Activated naive CD4-positive, alpha-beta T cell treated with anti-CD3 and anti-CD28 coated beads for 36 hours (primary cell): ENCODE measurements around the gene PBRM1. TPM values are rescaled to one million over a fixed set of nuclear protein-coding genes. Genes with fewer than 3 reads are reported as not detected.
"Not testable (repeated sequence)": the region's sequence is repeated elsewhere in the genome, so short reads cannot be mapped to it uniquely, and the experiment has no call there.

Source experiments
- CTCF ChIA-PET: fragments of 350-600 bp; sonication (Branson Sonifier 250); formaldehyde crosslinking; loops from one replicate; lab custom pipeline; 2021; ENCODE audit warnings: antibody characterized with exemption; lab: Charles Lee
- DNase-seq: peaks from one replicate; pipeline ENCODE4 v3.0.0-alpha.2; 2020
- H3K27ac Mint-ChIP-seq: one replicate; pipeline ENCODE4 v1.8.0; 2021; ENCODE audit warnings: mild to moderate bottlenecking, mixed read lengths
- H3K27me3 Mint-ChIP-seq: one replicate; pipeline ENCODE4 v1.8.0; 2021; ENCODE audit warnings: low read depth, mixed read lengths
- H3K36me3 Mint-ChIP-seq: one replicate; pipeline ENCODE4 v1.8.0; 2021; ENCODE audit warnings: low read depth, mixed read lengths
- H3K4me1 Mint-ChIP-seq: one replicate; pipeline ENCODE4 v1.8.0; 2021; ENCODE audit warnings: low read depth, mixed read lengths
- H3K4me3 Mint-ChIP-seq: one replicate; pipeline ENCODE4 v1.8.0; 2021; ENCODE audit warnings: mild to moderate bottlenecking, moderate library complexity, mixed read lengths
- H3K9me3 Mint-ChIP-seq: one replicate; pipeline ENCODE4 v1.8.0; 2021; ENCODE audit warnings: mixed read lengths
- intact Hi-C: fragments of 100-400 bp; cut with micrococcal nuclease; formaldehyde crosslinking; loops from one replicate; pipeline ENCODE4 v1.15.1; 2023
- total RNA-seq, 2 experiments: library from RNA; stranded (reverse); gene quantifications; one replicate each; pipeline ENCODE4 v1.2.3, GENCODE V29; 2021

PBRM1 gene
- total RNA-seq, 2 experiments from 2014 or later, result 49.9 to 57.7 TPM

DNA sequence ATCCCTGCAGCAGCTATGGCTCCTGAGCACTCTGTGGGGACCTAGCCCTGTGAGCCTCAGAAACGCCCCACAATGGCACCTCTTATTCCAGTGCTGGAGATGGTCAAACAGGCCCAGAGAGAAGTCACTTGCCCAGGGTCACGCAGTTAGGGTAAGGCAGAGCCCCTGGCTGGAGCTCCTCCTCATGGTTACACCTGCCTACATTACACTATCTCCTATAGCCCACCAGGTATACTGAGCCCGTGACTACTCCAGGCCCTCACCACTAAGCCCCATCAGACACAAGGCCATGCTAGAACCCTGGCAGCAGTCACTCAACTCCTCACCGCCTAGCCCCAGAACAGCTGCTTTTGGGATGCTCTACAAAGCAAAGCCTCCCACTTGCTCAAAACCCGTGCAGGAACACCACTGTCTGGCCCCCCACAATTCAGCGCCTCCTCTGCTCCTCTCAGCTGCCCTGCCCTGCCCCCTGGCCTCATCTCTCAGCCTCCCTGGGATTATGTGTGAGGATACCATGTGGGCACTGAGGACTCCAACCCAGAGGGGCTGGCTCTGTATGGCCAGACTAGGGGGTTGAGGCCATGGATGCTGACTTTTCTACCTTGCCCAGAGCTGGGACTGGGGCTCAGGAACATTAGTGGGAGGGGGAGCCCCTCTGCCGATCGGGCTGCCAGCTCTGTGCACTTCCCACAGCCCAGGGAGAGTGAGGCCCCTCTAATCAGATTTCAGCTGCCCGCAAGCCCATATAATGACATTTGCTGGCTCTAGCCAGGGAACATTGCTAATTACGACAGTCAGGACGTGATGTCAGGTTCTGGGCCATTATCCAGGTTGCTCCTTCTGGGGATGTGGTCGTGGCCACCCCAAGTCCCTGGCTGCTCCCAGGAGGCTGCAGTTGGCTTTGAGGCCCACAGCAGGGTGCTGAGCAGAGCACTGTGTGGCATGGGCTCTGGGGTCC, 156.1 kb downstream of the PBRM1 start:
- Mint-ChIP-seq H3K4me1 (peaks cover 5% of the 10 kb centered on the region), H3K4me3 (no peak overlapping the region), H3K27ac (no peak overlapping the region), H3K36me3 (no peaks in the 10 kb centered on the region), H3K9me3 (no peaks in the 10 kb centered on the region), H3K27me3 (no peaks in the 10 kb centered on the region)
- CTCF ChIA-PET, result interaction anchor here (0.5 to 1.3 kb wide), 2 partner anchors 54 to 81 kb away, joined by 3 read pairs; no protein-coding TSS in a partner anchor
- DNase-seq, result peak; percentile 3
- intact Hi-C loops, result loop anchor here (10.0 kb wide), 2 partner anchors 515 to 815 kb away; partner anchors contain the start of genes DCP1A and SFMBT1

DNA sequence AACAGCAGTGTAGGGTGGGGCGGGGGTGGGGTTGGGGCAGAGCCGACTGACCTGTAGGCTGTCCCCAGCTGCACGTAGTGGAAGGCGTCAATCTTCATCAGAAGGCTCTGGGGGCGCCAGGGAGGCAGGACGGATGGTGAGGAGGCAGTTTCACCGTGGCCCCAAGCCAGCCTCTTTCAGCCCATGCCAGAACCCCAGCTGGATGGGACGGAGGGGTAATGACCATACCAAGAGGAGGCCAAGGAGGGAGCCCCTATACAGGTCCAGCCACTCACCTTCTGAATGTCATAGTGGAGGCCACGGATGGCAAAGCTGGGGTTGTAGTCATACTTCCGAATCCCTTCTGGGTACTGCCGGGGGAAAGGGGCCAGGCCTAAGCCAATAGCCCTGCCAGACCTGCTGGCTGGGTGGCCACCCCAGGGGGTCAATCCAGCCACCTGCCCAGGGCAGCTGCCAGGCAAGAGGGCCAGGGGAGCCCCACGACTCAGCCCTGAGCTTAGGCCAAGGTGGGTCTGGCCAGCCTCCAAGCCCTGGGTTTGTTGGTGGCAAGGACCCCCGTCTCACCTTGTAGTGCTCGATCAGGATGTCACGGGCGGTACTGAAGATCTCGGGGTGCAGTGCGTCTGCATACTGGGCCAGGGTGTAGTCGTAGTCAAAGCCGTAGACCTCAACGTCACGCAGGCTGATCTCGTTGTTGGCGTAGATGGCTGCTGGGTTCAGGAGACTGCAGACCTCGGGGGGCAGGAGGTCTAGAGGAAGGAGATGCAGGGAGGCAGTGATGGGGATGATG, 156.9 kb downstream of the PBRM1 start:
- H3K9me3 Mint-ChIP-seq, result no peaks in the 10 kb centered on the region
- H3K27me3 Mint-ChIP-seq, result no peaks in the 10 kb centered on the region
- peak; percentile 2 for DNase-seq
- CTCF ChIA-PET, result interaction anchor here (0.5 to 1.3 kb wide), 2 partner anchors 55 to 80 kb away, joined by 3 read pairs; no protein-coding TSS in a partner anchor
- no peak overlapping the region for H3K27ac Mint-ChIP-seq
- H3K4me3 Mint-ChIP-seq, result no peak overlapping the region
- intact Hi-C loops, result no loop called here
- peaks cover 5% of the 10 kb centered on the region for H3K36me3 Mint-ChIP-seq
- peaks cover 5% of the 10 kb centered on the region for H3K4me1 Mint-ChIP-seq

DNA sequence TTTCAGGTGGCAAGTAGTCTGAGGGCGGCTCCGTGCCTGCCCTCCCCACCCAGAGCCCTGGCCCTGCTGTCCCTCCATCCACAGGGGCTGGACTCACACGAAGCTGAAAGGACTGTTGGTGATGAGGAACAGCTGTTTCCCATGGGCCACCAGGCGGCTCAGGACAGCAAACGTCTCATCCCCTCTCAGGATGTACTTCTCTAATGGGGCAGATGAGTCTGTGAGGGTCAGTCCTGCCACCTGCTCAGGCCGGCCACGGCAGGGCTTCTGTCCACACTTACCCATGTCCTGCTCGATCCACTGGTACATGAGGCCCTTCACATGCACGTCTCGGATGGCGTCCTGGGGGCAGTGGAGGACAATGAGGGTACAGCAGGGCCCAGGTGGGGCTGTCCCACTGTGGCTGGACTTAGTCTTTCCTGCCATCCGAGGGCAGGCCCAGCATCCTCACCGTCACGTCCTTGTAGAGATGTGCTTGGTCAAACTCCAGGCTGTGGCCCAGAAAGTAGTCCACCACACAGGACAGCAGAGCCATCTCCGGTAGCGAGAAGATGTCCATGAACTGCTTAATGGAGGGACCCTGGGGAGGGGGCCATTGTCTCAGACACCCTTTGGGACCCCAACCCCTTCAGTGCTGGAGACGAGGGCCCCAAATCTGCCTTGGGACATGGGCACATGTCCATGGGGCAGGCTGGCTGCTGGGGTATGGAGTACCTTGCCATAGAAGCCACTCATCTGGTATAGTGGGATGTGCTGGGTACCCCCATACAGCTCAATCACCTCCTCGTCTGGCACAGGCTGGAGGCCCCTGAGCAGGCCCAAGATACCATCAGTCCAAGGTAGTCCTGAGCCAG, 157.8 kb downstream of the PBRM1 start:
- DNase-seq, result no peak
- intact Hi-C loops, result no loop called here
- CTCF ChIA-PET, result interaction anchor here (1.3 kb wide), 1 partner anchor 79 kb away, joined by 3 read pairs; no protein-coding TSS in a partner anchor
- Mint-ChIP-seq H3K36me3 (peaks cover 5% of the 10 kb centered on the region), H3K27me3 (no peaks in the 10 kb centered on the region), H3K4me3 (no peak overlapping the region), H3K4me1 (peaks cover 5% of the 10 kb centered on the region), H3K9me3 (no peaks in the 10 kb centered on the region), H3K27ac (no peak overlapping the region)

DNA sequence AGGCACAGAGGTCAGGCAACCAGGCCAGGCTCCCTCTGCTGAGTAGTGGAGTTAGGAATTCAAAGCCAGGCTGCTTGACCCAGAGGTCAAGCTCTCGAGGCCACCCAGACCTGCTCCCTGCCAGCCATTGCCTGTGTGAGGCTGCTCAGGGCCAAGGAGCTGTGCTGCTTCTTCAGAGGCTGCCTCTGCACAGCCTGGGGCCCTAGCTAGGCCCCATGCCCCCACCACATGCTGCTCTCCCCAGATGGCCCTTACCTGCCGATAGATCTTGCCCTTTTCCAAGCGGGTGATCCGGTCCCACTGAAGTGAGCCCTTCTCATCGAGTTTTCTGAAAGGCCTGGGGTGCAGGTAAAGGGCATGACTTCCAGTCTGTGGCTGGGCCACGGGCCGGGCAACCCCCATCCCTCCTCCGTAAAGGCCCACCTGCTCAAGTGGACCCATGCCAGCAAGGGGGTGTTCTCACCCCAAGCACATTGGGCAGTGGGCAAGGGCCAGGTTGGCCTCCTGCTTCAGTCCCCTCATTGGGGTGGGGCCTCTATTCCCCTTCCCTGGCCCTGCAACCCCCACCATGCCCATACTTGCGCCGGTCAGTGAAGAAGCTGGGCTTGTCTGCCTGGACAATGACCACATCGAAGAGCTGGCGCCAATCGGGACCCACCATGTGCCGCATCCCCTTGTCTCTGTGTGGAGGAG, 158.5 kb downstream of the PBRM1 start:
- no peak overlapping the region for H3K4me3 Mint-ChIP-seq
- DNase-seq, result no peak
- H3K27me3 Mint-ChIP-seq, result no peaks in the 10 kb centered on the region
- no peak overlapping the region for H3K27ac Mint-ChIP-seq
- no peaks in the 10 kb centered on the region for H3K4me1 Mint-ChIP-seq
- H3K36me3 Mint-ChIP-seq, result peaks cover 5% of the 10 kb centered on the region
- intact Hi-C loops, result no loop called here
- no peaks in the 10 kb centered on the region for H3K9me3 Mint-ChIP-seq
- CTCF ChIA-PET, result no interaction called here

DNA sequence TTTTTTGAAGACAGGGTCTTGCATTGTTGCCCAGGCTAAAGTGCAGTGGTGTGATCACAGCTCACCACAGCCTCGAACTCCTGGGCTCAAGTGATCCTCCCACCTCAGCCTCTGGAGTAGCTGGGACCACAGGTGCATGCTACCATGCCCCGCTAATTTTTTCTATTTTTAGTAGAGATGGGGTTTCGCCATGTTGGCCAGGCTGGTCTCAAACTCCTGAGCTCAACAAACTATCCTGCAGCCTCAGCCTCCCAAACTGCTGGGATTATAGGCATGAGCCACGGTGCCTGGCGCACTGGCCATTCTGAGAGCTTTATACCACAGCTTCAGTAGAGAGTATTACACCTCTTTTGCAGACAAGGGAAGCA, 159.1 kb downstream of the PBRM1 start:
- CTCF ChIA-PET, H3K4me3 Mint-ChIP-seq, intact Hi-C loops, H3K9me3 Mint-ChIP-seq, H3K27me3 Mint-ChIP-seq, H3K36me3 Mint-ChIP-seq, DNase-seq, H3K27ac Mint-ChIP-seq, H3K4me1 Mint-ChIP-seq: not testable (repeated sequence)

DNA sequence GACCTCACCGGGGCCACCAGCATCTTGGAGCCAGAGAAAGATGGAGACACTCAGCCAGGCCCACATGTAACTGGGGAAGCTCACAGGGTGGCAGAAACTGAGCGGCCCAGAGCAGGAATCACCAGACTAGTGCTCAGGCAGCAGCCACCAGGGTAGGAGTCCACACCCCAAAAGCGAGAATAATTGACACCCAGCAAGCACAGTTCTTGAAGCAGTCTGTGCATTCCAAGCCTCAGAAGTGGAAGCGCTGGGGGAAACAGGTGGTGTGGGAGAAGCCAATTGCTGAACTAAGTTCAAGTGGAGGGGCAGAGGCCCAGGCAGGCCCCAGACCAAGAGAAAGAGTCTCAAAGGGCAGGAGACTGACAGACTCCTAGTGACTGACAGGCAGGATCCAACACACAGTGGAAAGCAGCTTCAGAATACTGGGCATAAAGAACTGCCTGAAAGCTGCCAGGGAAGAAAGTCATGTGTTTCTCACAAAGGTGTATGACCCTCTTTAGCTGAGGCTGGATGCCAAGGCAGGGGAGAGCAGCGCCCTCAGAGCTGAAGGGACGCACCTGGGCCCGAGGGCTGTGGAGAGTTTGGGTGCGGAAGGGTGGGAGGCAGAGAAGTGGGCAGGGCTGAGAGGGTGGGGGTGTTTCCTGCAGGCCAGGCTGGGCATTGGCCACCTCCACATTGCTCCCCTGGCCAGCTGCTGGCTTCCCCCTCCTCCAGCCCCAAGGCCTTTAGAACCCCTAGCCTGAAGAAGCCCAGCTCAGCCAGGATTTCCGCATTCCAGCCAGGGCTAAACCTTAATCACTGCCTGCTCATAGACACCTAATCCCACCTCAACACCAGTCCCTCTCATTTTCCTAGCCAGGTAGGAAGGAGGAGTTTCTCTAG, 159.8 kb downstream of the PBRM1 start:
- CTCF ChIA-PET, result no interaction called here
- peaks cover 5% of the 10 kb centered on the region for H3K36me3 Mint-ChIP-seq
- H3K9me3 Mint-ChIP-seq, result no peaks in the 10 kb centered on the region
- H3K4me1 Mint-ChIP-seq, result no peaks in the 10 kb centered on the region
- H3K27me3 Mint-ChIP-seq, result no peaks in the 10 kb centered on the region
- no peak overlapping the region for H3K4me3 Mint-ChIP-seq
- H3K27ac Mint-ChIP-seq, result no peak overlapping the region
- DNase-seq, result no peak
- intact Hi-C loops, result no loop called here

DNA sequence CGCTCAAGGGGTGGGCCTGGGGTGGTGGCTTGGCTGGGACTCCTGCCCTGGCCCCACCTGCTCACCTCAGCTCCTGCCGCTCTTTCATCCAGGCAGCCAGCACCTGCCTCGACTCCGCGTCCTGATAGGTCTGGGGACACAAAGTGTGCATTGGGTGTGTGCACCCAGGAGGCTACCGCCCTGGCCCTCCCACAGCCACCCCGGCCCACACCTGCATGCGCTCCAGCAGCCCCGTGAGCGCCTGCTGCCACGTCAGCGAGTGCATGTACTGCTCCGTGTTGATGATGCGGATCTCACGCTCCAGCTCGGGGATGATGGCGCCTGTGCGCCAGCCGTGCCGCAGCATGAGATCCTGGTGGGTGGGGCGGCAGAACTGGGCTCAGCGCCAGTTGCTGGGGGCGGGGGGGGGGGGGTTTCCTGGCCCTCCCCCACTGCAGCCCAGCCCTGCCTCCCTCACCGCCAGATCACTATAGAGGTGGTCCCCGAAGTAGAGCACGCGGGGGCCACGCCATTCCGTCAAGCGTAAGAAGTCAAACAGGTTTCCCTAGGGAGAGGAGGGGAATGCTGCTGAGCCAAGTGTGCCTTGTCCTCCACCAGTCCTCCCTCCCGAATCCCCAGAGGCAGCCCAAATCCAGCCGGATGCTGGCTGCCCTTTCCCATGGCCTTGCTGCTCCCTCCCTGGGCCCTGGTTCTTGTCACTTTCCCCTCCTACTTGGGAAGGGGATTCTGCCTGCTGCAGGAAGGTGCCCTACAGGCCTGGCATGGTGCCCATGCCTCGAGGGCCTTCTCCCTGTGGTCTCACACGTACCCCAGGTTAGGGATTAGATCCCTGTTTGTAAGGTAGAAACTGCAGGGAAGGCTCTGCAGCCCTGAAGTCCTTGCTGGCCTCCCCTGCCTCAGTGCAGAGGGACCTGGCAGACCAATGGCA, 160.7 kb downstream of the PBRM1 start:
- CTCF ChIA-PET, result no interaction called here
- no peaks in the 10 kb centered on the region for H3K4me1 Mint-ChIP-seq
- H3K4me3 Mint-ChIP-seq, result no peak overlapping the region
- no peak overlapping the region for H3K27ac Mint-ChIP-seq
- H3K36me3 Mint-ChIP-seq, result peaks cover 5% of the 10 kb centered on the region
- no peak for DNase-seq
- intact Hi-C loops, result no loop called here
- no peaks in the 10 kb centered on the region for H3K9me3 Mint-ChIP-seq
- no peaks in the 10 kb centered on the region for H3K27me3 Mint-ChIP-seq

DNA sequence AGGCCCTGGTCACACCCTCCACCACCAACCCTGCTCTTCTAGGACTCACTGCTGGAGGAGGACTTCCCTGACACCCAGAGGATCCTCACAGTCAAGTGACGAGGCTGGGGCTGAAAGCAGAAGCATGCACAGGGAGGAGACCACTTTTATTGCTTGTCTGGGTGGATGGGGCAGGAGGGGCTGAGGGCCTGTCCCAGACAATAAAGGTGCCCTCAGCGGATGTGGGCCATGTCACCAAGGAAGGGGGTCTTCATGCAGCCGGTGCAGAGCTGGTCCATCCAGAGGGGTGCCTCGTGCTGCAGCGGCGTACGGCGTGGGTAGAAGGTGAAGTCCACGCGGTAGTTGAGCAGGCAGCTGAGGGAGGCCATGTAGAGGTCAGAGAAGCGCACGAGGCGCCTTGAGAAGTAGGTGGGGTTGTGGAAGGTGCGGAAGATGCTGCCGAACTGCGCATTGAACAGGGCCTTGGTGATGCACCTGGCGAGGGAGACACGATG, 161.4 kb downstream of the PBRM1 start:
- Mint-ChIP-seq H3K9me3 (no peaks in the 10 kb centered on the region), H3K27me3 (no peaks in the 10 kb centered on the region), H3K36me3 (peaks cover 5% of the 10 kb centered on the region), H3K27ac (no peak overlapping the region), H3K4me3 (no peak overlapping the region), H3K4me1 (no peaks in the 10 kb centered on the region)
- DNase-seq, result no peak
- intact Hi-C loops, result no loop called here
- CTCF ChIA-PET, result no interaction called here

DNA sequence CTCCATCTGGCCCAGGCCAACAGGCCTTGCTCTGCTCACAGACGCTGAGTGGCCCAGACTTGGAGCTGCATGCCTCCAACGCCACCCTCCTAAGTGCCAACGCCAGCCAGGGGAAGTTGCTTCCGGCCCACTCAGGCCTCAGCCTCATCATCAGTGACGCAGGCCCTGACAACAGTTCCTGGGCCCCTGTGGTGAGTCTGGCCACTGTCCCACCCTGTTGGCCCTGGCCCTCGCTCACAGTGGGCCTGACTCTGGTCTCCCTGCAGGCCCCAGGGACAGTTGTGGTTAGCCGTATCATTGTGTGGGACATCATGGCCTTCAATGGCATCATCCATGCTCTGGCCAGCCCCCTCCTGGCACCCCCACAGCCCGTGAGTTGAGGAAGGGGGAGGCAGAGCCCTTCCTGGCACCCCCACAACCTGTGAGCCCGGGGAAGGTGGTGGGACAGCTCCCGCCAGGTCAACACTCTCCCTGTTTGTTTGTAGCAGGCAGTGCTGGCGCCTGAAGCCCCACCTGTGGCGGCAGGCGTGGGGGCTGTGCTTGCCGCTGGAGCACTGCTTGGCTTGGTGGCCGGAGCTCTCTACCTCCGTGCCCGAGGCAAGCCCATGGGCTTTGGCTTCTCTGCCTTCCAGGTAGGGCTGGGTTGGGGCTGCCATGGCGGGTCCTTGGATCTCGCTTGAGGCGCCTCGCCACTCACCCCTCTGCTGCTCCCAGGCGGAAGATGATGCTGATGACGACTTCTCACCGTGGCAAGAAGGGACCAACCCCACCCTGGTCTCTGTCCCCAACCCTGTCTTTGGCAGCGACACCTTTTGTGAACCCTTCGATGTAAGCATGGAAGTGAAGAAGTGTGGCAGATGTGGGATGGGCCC, 162.1 kb downstream of the PBRM1 start:
- Mint-ChIP-seq H3K4me3 (no peak overlapping the region), H3K4me1 (no peaks in the 10 kb centered on the region), H3K27me3 (no peaks in the 10 kb centered on the region), H3K27ac (no peak overlapping the region), H3K36me3 (peaks cover 5% of the 10 kb centered on the region), H3K9me3 (no peaks in the 10 kb centered on the region)
- CTCF ChIA-PET, result no interaction called here
- DNase-seq, result no peak
- intact Hi-C loops, result no loop called here
